Measurements from ENCODE around the gene DLGAP1.

- TF ChIP-seq, protein P1, sequence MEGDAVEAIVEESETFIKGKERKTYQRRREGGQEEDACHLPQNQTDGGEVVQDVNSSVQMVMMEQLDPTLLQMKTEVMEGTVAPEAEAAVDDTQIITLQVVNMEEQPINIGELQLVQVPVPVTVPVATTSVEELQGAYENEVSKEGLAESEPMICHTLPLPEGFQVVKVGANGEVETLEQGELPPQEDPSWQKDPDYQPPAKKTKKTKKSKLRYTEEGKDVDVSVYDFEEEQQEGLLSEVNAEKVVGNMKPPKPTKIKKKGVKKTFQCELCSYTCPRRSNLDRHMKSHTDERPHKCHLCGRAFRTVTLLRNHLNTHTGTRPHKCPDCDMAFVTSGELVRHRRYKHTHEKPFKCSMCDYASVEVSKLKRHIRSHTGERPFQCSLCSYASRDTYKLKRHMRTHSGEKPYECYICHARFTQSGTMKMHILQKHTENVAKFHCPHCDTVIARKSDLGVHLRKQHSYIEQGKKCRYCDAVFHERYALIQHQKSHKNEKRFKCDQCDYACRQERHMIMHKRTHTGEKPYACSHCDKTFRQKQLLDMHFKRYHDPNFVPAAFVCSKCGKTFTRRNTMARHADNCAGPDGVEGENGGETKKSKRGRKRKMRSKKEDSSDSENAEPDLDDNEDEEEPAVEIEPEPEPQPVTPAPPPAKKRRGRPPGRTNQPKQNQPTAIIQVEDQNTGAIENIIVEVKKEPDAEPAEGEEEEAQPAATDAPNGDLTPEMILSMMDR (IDR thresholded peaks at IDR 0.05; ENCODE audit: control extremely low read depth in 1 of 3, insufficient read depth in 1 of 3, low read depth in 1 of 3, low read length in 3 of 3): no peak
- no peak for TF ChIP-seq EP300 (IDR thresholded peaks at IDR 0.05; ENCODE audit: borderline replicate concordance in 1 of 2, low read depth in 2 of 2, low read length in 2 of 2)
- no peak for TF ChIP-seq EZH2 (IDR thresholded peaks at IDR 0.05; ENCODE audit: low read depth, low read length, severe bottlenecking)
- TF ChIP-seq SIN3A (conservative IDR thresholded peaks at IDR 0.05 in 1 of 2, IDR thresholded peaks at IDR 0.05 in 1 of 2; ENCODE audit: low read depth in 1 of 2, low read length in 2 of 2): no peak
- no peak for TF ChIP-seq RAD21 (IDR thresholded peaks at IDR 0.05 in 1 of 2, conservative IDR thresholded peaks at IDR 0.05 in 1 of 2; ENCODE audit: low read depth in 2 of 2, low read length in 2 of 2)
- no peak for TF ChIP-seq POLR2A (IDR thresholded peaks at IDR 0.05; ENCODE audit: control extremely low read depth in 1 of 2, low read depth in 2 of 2, low read length in 2 of 2)
- no peak for TF ChIP-seq SP4 (IDR thresholded peaks at IDR 0.05; ENCODE audit: low read length)
Measured at GRCh38 chr18:3900327-3900726, 554.8 kb downstream of the DLGAP1 start.
